Uterine smooth muscle cell (primary cell): ENCODE results near the gene YWHAG. TPM values are rescaled to one million over a fixed set of nuclear protein-coding genes. Genes with fewer than 3 reads are reported as not detected.

Experiments used
- total RNA-seq: library from RNA; depleted of rRNA; stranded (reverse); fragments of >200 nt; gene quantifications from 2 replicates; pipeline ENCODE4 v1.2.3, GENCODE V29; 2014

The YWHAG gene
- total RNA-seq = 81.5 and 101 TPM in 2 replicates

GRCh38 chr7:76358481-76359110, at the start of gene YWHAG:
Gene YWHAG, minus strand, starts transcription at chr7:76358991. Its CDS starts 183 bp downstream, at chr7:76358808.

GRCh38 chr7:76302347-76303201, 56.2 kb downstream of the YWHAG start, which contains the start of gene HSPB1:
Gene HSPB1, plus strand, starts transcription at chr7:76302673. Its CDS starts 40 bp downstream, at chr7:76302713.

Other genes with a start within 250 kb of the YWHAG start
- 0.33 and 0.50 TPM in 2 replicates for gene SRRM3, start 157.1 kb downstream of the YWHAG start, total RNA-seq
- gene HSPB1, start 56.3 kb downstream of the YWHAG start, total RNA-seq = 36.5 and 59.7 TPM in 2 replicates
- gene SSC4D, start 50.7 kb upstream of the YWHAG start, total RNA-seq = 0.55 and 0.75 TPM in 2 replicates
- gene ZP3, start 66.0 kb upstream of the YWHAG start, total RNA-seq = 0.55 and 0.87 TPM in 2 replicates
- 2.9 and 4.1 TPM in 2 replicates for gene DTX2, start 102.7 kb upstream of the YWHAG start, total RNA-seq
- gene UPK3B, start 151.6 kb upstream of the YWHAG start, total RNA-seq = not detected in 2 replicates
- gene SPDYE16, start 184.3 kb upstream of the YWHAG start, total RNA-seq = 0.12 TPM in 1 of 2 replicates, not detected in the other